Adrenal gland (tissue), 19 donors: ENCODE data around the gene HSDL2. TPM values are rescaled to one million over a fixed set of nuclear protein-coding genes. Genes with fewer than 3 reads are reported as not detected.
A peak's percentile ranks its signal among the peaks of the same experiment; 100 is the strongest.

ENCODE experiments used
- DNase-seq, 7 donors: peaks; one replicate each; pipeline ENCODE4 v3.0.0-alpha.2; 2019 to 2020
- H3K27ac ChIP-seq, 5 donors: fragments of 200-600 bp; sonication (generic) in 4 of 5; 1 replicate in 3 of 5; 2 replicates in 2 of 5; pipeline versions ENCODE4 v1.5.1 to v1.8.0; 2016 to 2020; ENCODE audit warnings: mild to moderate bottlenecking in 1 of 5
- H3K27me3 ChIP-seq: fragments of 200-600 bp; 2 replicates; pipeline ENCODE4 v1.8.0; 2021
- H3K36me3 ChIP-seq, 2 donors: fragments of 200-600 bp; replicated peaks in 1 of 2; 1 replicate in 1 of 2; 2 replicates in 1 of 2; pipeline versions ENCODE4 v1.5.1 to v1.8.0; 2018 to 2022
- H3K4me1 ChIP-seq, 2 donors: fragments of 200-600 bp; replicated peaks in 1 of 2; 1 replicate in 1 of 2; 2 replicates in 1 of 2; pipeline versions ENCODE4 v1.5.1 to v1.8.0; 2018 to 2021
- H3K4me3 ChIP-seq, 4 donors: fragments of 200-600 bp; sonication (generic) in 3 of 4; one replicate each; pipeline ENCODE4 v1.5.1; 2016 to 2018
- H3K9me3 ChIP-seq, 3 donors: fragments of 200-600 bp; sonication (generic) in 1 of 3; replicated peaks in 1 of 3; 1 replicate in 2 of 3; 2 replicates in 1 of 3; pipeline versions ENCODE4 v1.5.1 to v1.8.0; 2016 to 2021
- POLR2A ChIP-seq, 2 donors: fragments of 450-650 bp; IDR thresholded peaks; one replicate each; pipeline ENCODE4 v1.6.1; 2017; ENCODE audit warnings: antibody characterized with exemption in 2 of 2, mild to moderate bottlenecking in 2 of 2, moderate library complexity in 1 of 2
- WGBS, 4 donors: extraction: QIAGEN DNeasy Blood & Tissue Kit in 2 of 4; methylation state at CpG; one replicate each; pipeline versions ENCODE4 v1.1.5 to v1.1.7; 2013 to 2017; 5-methylcytosine and 5-hydroxymethylcytosine counted together
- intact Hi-C, 2 donors: fragments of 100-400 bp; cut with DNase I; formaldehyde crosslinking; loops; one replicate each; pipeline versions ENCODE4 v1.14.1 to v1.15.0; 2022 to 2023
- long read RNA-seq, 10 donors: library from polyadenylated mRNA in 3 of 10; unstranded in 2 of 10; stranded (forward) in 1 of 10; transcript quantifications; one replicate each; pipeline ENCODE4 v2.0.0 and lab custom pipeline, GENCODE V29; 2021 to 2026
- polyA plus RNA-seq, 3 donors: library from polyadenylated mRNA; stranded (reverse); fragments of 200-250 nt in 2 of 3; fragments of 350-450 nt in 1 of 3; fragmentation: Illumina TruSeq in 1 of 3; extraction: RNeasy Lipid Tissue Mini Kit (QIAGEN cat#74804) in 1 of 3; gene quantifications; one replicate each; pipeline ENCODE4 v1.2.3, GENCODE V29; 2013 to 2014
- total RNA-seq, 9 donors: library from RNA; depleted of rRNA in 4 of 9; stranded (reverse); fragments of >200 nt in 4 of 9; fragments of 120-200 nt in 1 of 9; fragmentation: NEBNext Ultra II Directional in 1 of 9; extraction: Animal tissue kit (Norgen Biotek cat#: 25700) in 1 of 9; gene quantifications; one replicate each; pipeline versions ENCODE4 v1.1.0 to v1.2.4, GENCODE V29; 2013 to 2023
- TF ChIP-seq, protein P1 (sequence below), 6 experiments: fragments of 450-650 bp in 4 of 6; fragments of 200-600 bp in 2 of 6; sonication (generic) in 1 of 6; IDR thresholded peaks; 1 replicate in 5 of 6; 2 replicates in 1 of 6; pipeline versions ENCODE4 v1.5.1 to v1.8.0; 2016 to 2021; ENCODE audit warnings: antibody characterized with exemption in 6 of 6, mild to moderate bottlenecking in 2 of 6, moderate library complexity in 1 of 6
- donor health status: healthy with polysubstance abuse.
- donor health status: Bipolar disorder and iron deficiency.
- donor health status: DM: yes; HTN: yes; CAD: no.
- donor health status: DM: no; HTN: no; CAD: no.
- donor health status: DM: no; HTN: no; CAD: no.
- donor health status: DM: yes; HTN: yes; CAD: no.

The HSDL2 gene
- 100 to 1,000 TPM in 3 of 9 donors, 10 to 100 TPM in 6; 60.3 to 116 (median 88.4) TPM for total RNA-seq
- 100 to 1,000 TPM in 1 of 3 donors, 10 to 100 TPM in 2; 43.8 to 127 (median 51.6) TPM for polyA plus RNA-seq
- long read RNA-seq, donor 1, transcript HSDL2-202 (11 exons, 3,350 nt): major isoform, 34 of 98 reads
- long read RNA-seq, donor 1, partial matches to known transcripts: 62 of 98 reads
- long read RNA-seq, donor 1, other reads (novel, unspliced or antisense): 0 of 98 reads
- long read RNA-seq, donor 2, transcript HSDL2-202 (11 exons, 3,350 nt): major isoform, 19 of 37 reads
- long read RNA-seq, donor 2, partial matches to known transcripts: 17 of 37 reads
- long read RNA-seq, donor 2, other reads (novel, unspliced or antisense): 0 of 37 reads
- long read RNA-seq, donor 3, transcript HSDL2-202 (11 exons, 3,350 nt): major isoform, 21 of 34 reads
- long read RNA-seq, donor 3, partial matches to known transcripts: 12 of 34 reads
- long read RNA-seq, donor 3, other reads (novel, unspliced or antisense): 0 of 34 reads
- long read RNA-seq, donor 4, transcript HSDL2-202 (11 exons, 3,350 nt): major isoform, 62 of 84 reads
- long read RNA-seq, donor 4, partial matches to known transcripts: 9 of 84 reads
- long read RNA-seq, donor 4, other reads (novel, unspliced or antisense): 10 of 84 reads
- long read RNA-seq, donor 5, transcript HSDL2-201 (9 exons, 2,983 nt): minor isoform, 8 of 271 reads
- long read RNA-seq, donor 5, transcript HSDL2-202 (11 exons, 3,350 nt): major isoform, 228 of 271 reads
- long read RNA-seq, donor 5, partial matches to known transcripts: 5 of 271 reads
- long read RNA-seq, donor 5, other reads (novel, unspliced or antisense): 30 of 271 reads
- long read RNA-seq, donor 6, transcript HSDL2-202 (11 exons, 3,350 nt): major isoform, 56 of 75 reads
- long read RNA-seq, donor 6, partial matches to known transcripts: 5 of 75 reads
- long read RNA-seq, donor 6, other reads (novel, unspliced or antisense): 12 of 75 reads
- long read RNA-seq, donor 7, transcript HSDL2-202 (11 exons, 3,350 nt): major isoform, 12 of 21 reads
- long read RNA-seq, donor 7, partial matches to known transcripts: 9 of 21 reads
- long read RNA-seq, donor 7, other reads (novel, unspliced or antisense): 0 of 21 reads
- long read RNA-seq, donor 8, transcript HSDL2-202 (11 exons, 3,350 nt): major isoform, 32 of 88 reads
- long read RNA-seq, donor 8, partial matches to known transcripts: 53 of 88 reads
- long read RNA-seq, donor 8, other reads (novel, unspliced or antisense): 0 of 88 reads
- long read RNA-seq, donor 9, transcript HSDL2-202 (11 exons, 3,350 nt): major isoform, 24 of 36 reads
- long read RNA-seq, donor 9, partial matches to known transcripts: 12 of 36 reads
- long read RNA-seq, donor 9, other reads (novel, unspliced or antisense): 0 of 36 reads
- long read RNA-seq, donor 10, transcript HSDL2-202 (11 exons, 3,350 nt): major isoform, 18 of 45 reads
- long read RNA-seq, donor 10, partial matches to known transcripts: 27 of 45 reads
- long read RNA-seq, donor 10, other reads (novel, unspliced or antisense): 0 of 45 reads

DNA sequence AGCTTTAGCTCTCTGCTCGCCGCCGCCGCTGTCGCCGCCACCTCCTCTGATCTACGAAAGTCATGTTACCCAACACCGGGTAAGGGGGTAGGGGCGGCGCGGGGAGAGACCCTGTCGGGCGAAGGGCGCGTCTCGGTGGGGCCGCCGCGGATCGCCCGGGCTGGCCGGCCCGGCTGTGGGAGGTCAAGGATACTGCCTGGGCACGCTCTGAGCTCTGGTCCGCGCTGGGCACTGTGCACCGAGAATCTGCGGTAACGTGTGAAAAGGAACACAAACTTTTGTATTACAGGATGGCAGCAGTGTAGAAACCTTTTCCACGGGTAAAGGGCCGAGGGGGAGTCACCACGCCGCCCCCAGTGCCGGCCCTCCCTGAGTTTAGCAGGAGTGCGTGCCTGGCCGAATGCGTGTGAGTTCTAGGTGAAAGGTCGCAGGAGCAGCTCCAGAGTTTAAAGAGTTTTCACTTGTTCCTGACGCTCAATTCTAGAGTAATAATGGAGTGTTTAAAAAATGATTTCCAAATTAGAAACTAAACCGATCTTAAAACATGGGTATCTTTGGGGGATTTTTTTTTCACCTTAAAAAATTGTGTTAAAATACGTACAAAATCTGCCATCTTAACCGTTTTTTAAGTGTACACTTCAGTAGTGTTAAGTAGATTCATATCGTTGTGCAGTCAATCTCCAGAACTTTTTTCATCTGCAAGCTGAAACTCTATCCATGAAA, at the start of gene HSDL2:
Gene HSDL2 (plus strand): TSS at position 7 of the 723 bp plus-strand sequence. CDS start 56 bp downstream, at position 63.
- 0 to 2% (median 1%) methylated on average over 18 to 43 of the region's 43 CpGs for WGBS, 4 donors

DNA sequence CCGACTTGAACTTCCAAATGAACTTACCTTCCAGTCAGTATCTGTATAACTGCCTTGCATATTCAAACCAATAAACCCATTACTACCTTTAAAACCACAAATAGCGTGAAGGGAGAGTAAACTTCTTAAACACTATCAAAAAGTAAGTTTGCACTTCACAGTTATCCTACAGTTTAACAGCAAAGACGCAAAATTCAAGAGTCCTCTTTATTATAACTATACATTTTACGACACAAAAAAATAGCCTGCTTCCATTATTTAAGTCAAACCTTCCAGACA, 48.3 kb upstream of the HSDL2 start:
- no peak overlapping the region for H3K27ac ChIP-seq
- no peaks in the 10 kb centered on the region for H3K9me3 ChIP-seq
- TF ChIP-seq POLR2A (IDR thresholded peaks at IDR 0.05): no peak
- H3K27me3 ChIP-seq: no peaks in the 10 kb centered on the region
- intact Hi-C loops: loop anchor here in 1 of 2 donors (5.0 kb wide), 1 partner anchor 234 kb away; no protein-coding TSS in a partner anchor
- H3K4me1 ChIP-seq: peaks cover 3 to 42% of the 10 kb centered on the region in 2 donors
- H3K4me3 ChIP-seq: peak overlapping the region in 1 of 4 donors; percentile 98
- H3K36me3 ChIP-seq: no peaks in the 10 kb centered on the region
- WGBS, 4 donors: 66 to 76% (median 74%) methylated on average over 4 of the region's 4 CpGs
- DNase-seq: no peak

More for the DNA sequence above, at the start of gene HSDL2:
- Histone ChIP-seq H3K36me3 (no peaks in the 10 kb centered on the region), H3K27ac (peak within 1 kb of the TSS; percentile 91 to 98 (median 97)), H3K4me1 (peaks cover 49 to 63% of the 10 kb centered on the region in 2 donors), H3K27me3 (no peaks in the 10 kb centered on the region), H3K9me3 (no peaks in the 10 kb centered on the region), H3K4me3 (peak within 1 kb of the TSS in 3 of 4 donors; percentile 56 to 96 (median 75))
- intact Hi-C loops: no loop called here
- no peak for DNase-seq
- TF ChIP-seq, protein P1, sequence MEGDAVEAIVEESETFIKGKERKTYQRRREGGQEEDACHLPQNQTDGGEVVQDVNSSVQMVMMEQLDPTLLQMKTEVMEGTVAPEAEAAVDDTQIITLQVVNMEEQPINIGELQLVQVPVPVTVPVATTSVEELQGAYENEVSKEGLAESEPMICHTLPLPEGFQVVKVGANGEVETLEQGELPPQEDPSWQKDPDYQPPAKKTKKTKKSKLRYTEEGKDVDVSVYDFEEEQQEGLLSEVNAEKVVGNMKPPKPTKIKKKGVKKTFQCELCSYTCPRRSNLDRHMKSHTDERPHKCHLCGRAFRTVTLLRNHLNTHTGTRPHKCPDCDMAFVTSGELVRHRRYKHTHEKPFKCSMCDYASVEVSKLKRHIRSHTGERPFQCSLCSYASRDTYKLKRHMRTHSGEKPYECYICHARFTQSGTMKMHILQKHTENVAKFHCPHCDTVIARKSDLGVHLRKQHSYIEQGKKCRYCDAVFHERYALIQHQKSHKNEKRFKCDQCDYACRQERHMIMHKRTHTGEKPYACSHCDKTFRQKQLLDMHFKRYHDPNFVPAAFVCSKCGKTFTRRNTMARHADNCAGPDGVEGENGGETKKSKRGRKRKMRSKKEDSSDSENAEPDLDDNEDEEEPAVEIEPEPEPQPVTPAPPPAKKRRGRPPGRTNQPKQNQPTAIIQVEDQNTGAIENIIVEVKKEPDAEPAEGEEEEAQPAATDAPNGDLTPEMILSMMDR (IDR thresholded peaks at IDR 0.05): no peak
- no peak for TF ChIP-seq POLR2A (IDR thresholded peaks at IDR 0.05)

DNA sequence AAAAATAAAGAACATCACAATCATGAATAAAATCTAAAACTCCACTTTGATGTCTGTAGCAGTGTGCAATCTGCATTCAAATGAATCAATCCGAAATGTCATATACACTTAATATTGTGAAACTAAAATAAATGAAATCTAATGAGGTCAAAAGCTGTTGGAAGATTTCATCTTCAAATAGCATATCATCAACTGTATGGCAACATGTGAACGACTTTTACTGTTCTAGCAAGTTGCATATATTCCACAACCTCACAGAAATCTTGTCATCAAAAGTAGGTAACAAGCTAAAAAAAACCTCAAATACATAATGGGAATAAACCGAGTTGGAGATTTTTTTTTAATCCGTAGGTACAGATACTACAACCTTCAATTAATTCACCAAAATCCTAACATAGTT, 47.7 kb upstream of the HSDL2 start:
- no peak for TF ChIP-seq POLR2A (IDR thresholded peaks at IDR 0.05)
- TF ChIP-seq, protein P1 (IDR thresholded peaks at IDR 0.05): no peak
- no peak for DNase-seq
- Histone ChIP-seq H3K36me3 (no peaks in the 10 kb centered on the region), H3K4me1 (peaks cover 3 to 42% of the 10 kb centered on the region in 2 donors), H3K27me3 (no peaks in the 10 kb centered on the region), H3K9me3 (no peaks in the 10 kb centered on the region), H3K27ac (peak overlapping the region; percentile 93 to 98 (median 96)), H3K4me3 (peak overlapping the region; percentile 49 to 98 (median 82))
- WGBS, 4 donors: 5 to 7% (median 6%) methylated on average over 4 of the region's 4 CpGs
- intact Hi-C loops: loop anchor here in 1 of 2 donors (5.0 kb wide), 1 partner anchor 235 kb away; no protein-coding TSS in a partner anchor

DNA sequence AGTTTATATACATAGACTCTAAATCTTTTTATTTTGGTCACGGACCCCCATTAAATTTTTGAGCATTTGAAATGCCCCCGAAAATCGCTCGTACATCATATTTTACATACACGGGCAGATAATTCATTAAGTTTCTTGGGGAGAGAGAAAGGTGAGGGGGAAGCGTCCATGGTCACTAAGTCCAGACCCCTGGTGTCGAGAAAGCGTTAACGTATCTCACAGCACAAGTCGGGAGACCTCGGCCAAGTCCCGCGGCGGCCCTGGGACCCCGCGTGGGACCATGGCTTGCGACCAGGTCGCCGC, 47.3 kb upstream of the HSDL2 start:
- intact Hi-C loops: loop anchor here in 1 of 2 donors (5.0 kb wide), 1 partner anchor 235 kb away; no protein-coding TSS in a partner anchor
- Histone ChIP-seq H3K4me3 (peak overlapping the region; percentile 49 to 98 (median 82)), H3K27me3 (no peaks in the 10 kb centered on the region), H3K4me1 (peaks cover 3 to 39% of the 10 kb centered on the region in 2 donors), H3K36me3 (no peaks in the 10 kb centered on the region), H3K9me3 (no peaks in the 10 kb centered on the region), H3K27ac (peak overlapping the region; percentile 93 to 98 (median 96))
- WGBS, 4 donors: 0 to 1% (median 0%) methylated on average over 9 to 19 of the region's 19 CpGs
- no peak for DNase-seq
- no peak for TF ChIP-seq POLR2A (IDR thresholded peaks at IDR 0.05)
- TF ChIP-seq, protein P1 (IDR thresholded peaks at IDR 0.05): peak in 1 of 6 experiments; percentile 21
